GM12865 (cell line): ENCODE data around the gene SCN2B.

Source experiments
- DNase-seq: peaks from one replicate; pipeline ENCODE4 v3.0.0; 2010; ENCODE audit warnings: low read depth
- H3K4me3 ChIP-seq: 2 replicates; pipeline ENCODE4 v1.5.1; 2011; ENCODE audit warnings: mild to moderate bottlenecking, low read depth, low read length, control low read depth
- CTCF ChIP-seq: IDR thresholded peaks from 2 replicates; pipeline ENCODE4 v1.5.1; 2011; ENCODE audit warnings: low read length, control low read depth, low read depth, inconsistent platforms; ENCODE audit not compliant: insufficient read depth; ENCODE audit errors: missing control alignments

Gene SCN2B

GRCh38 chr11:118168751-118169150, 7.7 kb downstream of the SCN2B start:
- DNase-seq: no peak
- no peak for TF ChIP-seq CTCF
- H3K4me3 ChIP-seq: no peak overlapping the region

GRCh38 chr11:118168316-118168715, 8.1 kb downstream of the SCN2B start:
- no peak for TF ChIP-seq CTCF
- no peak for DNase-seq
- H3K4me3 ChIP-seq: no peak overlapping the region

GRCh38 chr11:118167906-118168305, 8.5 kb downstream of the SCN2B start:
- no peak overlapping the region for H3K4me3 ChIP-seq
- no peak for TF ChIP-seq CTCF

GRCh38 chr11:118167253-118167652, 9.2 kb downstream of the SCN2B start:
- H3K4me3 ChIP-seq: no peak overlapping the region
- no peak for TF ChIP-seq CTCF
- DNase-seq: no peak

More at GRCh38 chr11:118167906-118168305, 8.5 kb downstream of the SCN2B start:
- no peak for DNase-seq

GRCh38 chr11:118166641-118167040, 9.8 kb downstream of the SCN2B start:
- no peak for DNase-seq
- no peak overlapping the region for H3K4me3 ChIP-seq
- TF ChIP-seq CTCF: no peak

- no peak for TF ChIP-seq CTCF
- DNase-seq: no peak
- no peak overlapping the region for H3K4me3 ChIP-seq
Measured at GRCh38 chr11:118164885-118165284, 11.6 kb downstream of the SCN2B start.

- DNase-seq: no peak
- H3K4me3 ChIP-seq: no peak overlapping the region
- TF ChIP-seq CTCF: no peak
Measured at GRCh38 chr11:118163494-118163893, 12.9 kb downstream of the SCN2B start.
